Caco-2 (cell line): ENCODE measurements around the gene AHCYL1. TPM values are rescaled to one million over a fixed set of nuclear protein-coding genes. Genes with fewer than 3 reads are reported as not detected.

Source experiments
- BruUV-seq: library from RNA; stranded (reverse); fragments of 400-500 nt; replicated peaks from 2 replicates; lab custom pipeline; 2021; lab: Mats Ljungman, UMichigan
- CTCF ChIA-PET: fragments of 300-600 bp; sonication (Branson Sonifier 250); formaldehyde crosslinking; loops from one replicate; lab custom pipeline; 2022; ENCODE audit warnings: antibody characterized with exemption; lab: Charles Lee
- POLR2A ChIA-PET: fragments of 300-600 bp; sonication (Branson Sonifier 250); formaldehyde crosslinking; loops from one replicate; lab custom pipeline; 2022; ENCODE audit warnings: antibody characterized with exemption; lab: Charles Lee
- DNase-seq, 2 experiments: peaks; one replicate each; pipeline versions ENCODE4 v3.0.0 to v3.0.0-alpha.2; 2020 to 2022
- H3K27me3 ChIP-seq: replicated peaks from 2 replicates; pipeline ENCODE4 v1.6.0; 2011; ENCODE audit warnings: low read length; ENCODE audit not compliant: control insufficient read depth, insufficient read depth
- H3K36me3 ChIP-seq: 2 replicates; pipeline ENCODE4 v1.5.1; 2011; ENCODE audit warnings: low read length; ENCODE audit not compliant: control insufficient read depth, insufficient read depth
- H3K4me1 ChIP-seq: fragments of 250-450 bp; sonication (Bioruptor Pico); 2 replicates; pipeline ENCODE4 v1.5.1; 2020; ENCODE audit warnings: mild to moderate bottlenecking
- H3K4me3 ChIP-seq: 2 replicates; pipeline ENCODE4 v1.5.1; 2011; ENCODE audit warnings: low read depth, mild to moderate bottlenecking, control low read depth, low read length
- H3K9me3 ChIP-seq: fragments of 250-450 bp; sonication (Bioruptor Pico); 2 replicates; pipeline ENCODE4 v1.5.1; 2020; ENCODE audit warnings: mild to moderate bottlenecking, moderate library complexity
- H3K27ac Mint-ChIP-seq: one replicate; pipeline ENCODE4 v1.8.0; 2022; ENCODE audit warnings: mixed read lengths; ENCODE audit not compliant: unreplicated experiment
- H3K27me3 Mint-ChIP-seq: one replicate; pipeline ENCODE4 v1.8.0; 2022; ENCODE audit warnings: mixed read lengths; ENCODE audit not compliant: insufficient read depth, unreplicated experiment
- H3K36me3 Mint-ChIP-seq: one replicate; pipeline ENCODE4 v1.8.0; 2022; ENCODE audit warnings: mild to moderate bottlenecking, mixed read lengths; ENCODE audit not compliant: insufficient read depth, unreplicated experiment
- H3K4me1 Mint-ChIP-seq: one replicate; pipeline ENCODE4 v1.8.0; 2022; ENCODE audit warnings: low read depth, mixed read lengths; ENCODE audit not compliant: unreplicated experiment
- H3K4me3 Mint-ChIP-seq: one replicate; pipeline ENCODE4 v1.8.0; 2022; ENCODE audit warnings: mild to moderate bottlenecking, moderate library complexity, mixed read lengths; ENCODE audit not compliant: unreplicated experiment
- H3K9me3 Mint-ChIP-seq: one replicate; pipeline ENCODE4 v1.8.0; 2022; ENCODE audit warnings: mixed read lengths; ENCODE audit not compliant: unreplicated experiment
- CTCF ChIP-seq, 2 experiments: fragments of 200-600 bp in 1 of 2; IDR thresholded peaks; 1 replicate in 1 of 2; 2 replicates in 1 of 2; pipeline versions ENCODE4 v1.5.1 to v1.8.0; 2011 to 2022; ENCODE audit warnings: antibody characterized with exemption in 1 of 2, control low read depth in 1 of 2, inconsistent platforms in 1 of 2, low read depth in 1 of 2, low read length in 1 of 2, mild to moderate bottlenecking in 1 of 2, moderate library complexity in 1 of 2; ENCODE audit not compliant: insufficient read depth in 1 of 2, severe bottlenecking in 1 of 2, unreplicated experiment in 1 of 2
- intact Hi-C: fragments of 100-400 bp; cut with micrococcal nuclease; formaldehyde crosslinking; loops from one replicate; pipeline ENCODE4 v1.10.0; 2022; ENCODE audit not compliant: unreplicated experiment
- total RNA-seq: library from RNA; stranded (reverse); gene quantifications from 2 replicates; pipeline ENCODE4 v1.2.3, GENCODE V29; 2022

Gene AHCYL1
- total RNA-seq, 1 experiment from 2014 or later, result 64.2 TPM

- Mint-ChIP-seq H3K27me3 (no peaks in the 10 kb centered on the region), H3K4me1 (peaks cover 11% of the 10 kb centered on the region), H3K9me3 (no peaks in the 10 kb centered on the region), H3K36me3 (peaks cover 50% of the 10 kb centered on the region), H3K27ac (peak overlapping the region; percentile 45), H3K4me3 (no peak overlapping the region)
- Histone ChIP-seq H3K9me3 (no peaks in the 10 kb centered on the region), H3K4me1 (peaks cover 12% of the 10 kb centered on the region), H3K36me3 (no peaks in the 10 kb centered on the region), H3K27me3 (no peaks in the 10 kb centered on the region), H3K4me3 (no peak overlapping the region)
- DNase-seq, result peak in 1 of 2 experiments; percentile 11
- intact Hi-C loops, result no loop called here
- no TSS peak for BruUV-seq
- POLR2A ChIA-PET, result no interaction called here
- CTCF ChIA-PET, result interaction anchor here (0.6 to 1.3 kb wide), 2 partner anchors 12 to 18 kb away, joined by 4 to 8 read pairs; partner anchors contain the start of gene STRIP1
- TF ChIP-seq CTCF (IDR thresholded peaks at IDR 0.05; ENCODE audit: insufficient read depth in 1 of 2, low read depth in 1 of 2, low read length in 1 of 2, severe bottlenecking in 1 of 2, unreplicated experiment in 1 of 2), result no peak
These were observed 62.9 kb downstream of the AHCYL1 start for GRCh38 chr1:110047463-110047862.

GRCh38 chr1:110048240-110048639, 63.7 kb downstream of the AHCYL1 start:
- Histone ChIP-seq H3K4me3 (no peak overlapping the region), H3K9me3 (no peaks in the 10 kb centered on the region), H3K4me1 (peaks cover 12% of the 10 kb centered on the region), H3K27me3 (no peaks in the 10 kb centered on the region), H3K36me3 (no peaks in the 10 kb centered on the region)
- intact Hi-C loops, result no loop called here
- TF ChIP-seq CTCF (IDR thresholded peaks at IDR 0.05; ENCODE audit: insufficient read depth in 1 of 2, low read depth in 1 of 2, low read length in 1 of 2, severe bottlenecking in 1 of 2, unreplicated experiment in 1 of 2), result no peak
- peak overlapping the region; percentile 53 for H3K27ac Mint-ChIP-seq
- no peak for DNase-seq
- ChIA-PET CTCF (interaction anchor here (1.3 kb wide), 1 partner anchor 13 kb away, joined by 8 read pairs; the partner anchor contains the start of gene STRIP1), POLR2A (no interaction called here)
- H3K4me3 Mint-ChIP-seq, result peak overlapping the region; percentile 46
- BruUV-seq, result no TSS peak
- H3K9me3 Mint-ChIP-seq, result no peaks in the 10 kb centered on the region
- no peaks in the 10 kb centered on the region for H3K27me3 Mint-ChIP-seq
- peaks cover 11% of the 10 kb centered on the region for H3K4me1 Mint-ChIP-seq
- H3K36me3 Mint-ChIP-seq, result peaks cover 56% of the 10 kb centered on the region

- Mint-ChIP-seq H3K27me3 (no peaks in the 10 kb centered on the region), H3K9me3 (no peaks in the 10 kb centered on the region), H3K36me3 (peaks cover 59% of the 10 kb centered on the region), H3K27ac (peak overlapping the region; percentile 53), H3K4me1 (peaks cover 11% of the 10 kb centered on the region), H3K4me3 (peak overlapping the region; percentile 46)
- no peaks in the 10 kb centered on the region for H3K27me3 ChIP-seq
- peaks cover 12% of the 10 kb centered on the region for H3K4me1 ChIP-seq
- H3K9me3 ChIP-seq, result no peaks in the 10 kb centered on the region
- intact Hi-C loops, result no loop called here
- no peak for TF ChIP-seq CTCF (IDR thresholded peaks at IDR 0.05; ENCODE audit: insufficient read depth in 1 of 2, low read depth in 1 of 2, low read length in 1 of 2, severe bottlenecking in 1 of 2, unreplicated experiment in 1 of 2)
- H3K36me3 ChIP-seq, result no peaks in the 10 kb centered on the region
- POLR2A ChIA-PET, result no interaction called here
- CTCF ChIA-PET, result interaction anchor here (0.7 to 0.9 kb wide), 2 partner anchors 14 to 229 kb away, joined by 3 to 5 read pairs; partner anchors contain the start of gene STRIP1
- no peak overlapping the region for H3K4me3 ChIP-seq
- peak; percentile 51 to 79 for DNase-seq
- BruUV-seq, result no TSS peak
These were observed 64.5 kb downstream of the AHCYL1 start for GRCh38 chr1:110048923-110049601.
